GM23338 (cell line): ENCODE data around the gene DOCK4. TPM values are rescaled to one million over a fixed set of nuclear protein-coding genes. Genes with fewer than 3 reads are reported as not detected.

Experiments
- ATAC-seq: fragments of 200-7000 bp; cut with Tn5 transposase; 3 replicates; pipeline ENCODE4 v1.9.1; 2020
- DNase-seq: peaks from one replicate; pipeline ENCODE4 v3.0.0-alpha.2; 2015; ENCODE audit warnings: low spot score
- H2AFZ ChIP-seq: fragments of 200-600 bp; sonication (generic); 2 replicates; pipeline ENCODE4 v1.8.0; 2016; ENCODE audit warnings: antibody characterized with exemption, mild to moderate bottlenecking, moderate library complexity
- H3F3A ChIP-seq: fragments of 200-600 bp; sonication (generic); replicated peaks from 2 replicates; pipeline ENCODE4 v1.8.0; 2017; ENCODE audit warnings: antibody characterized with exemption, mixed run types, low read depth
- H3K27ac ChIP-seq: fragments of 200-600 bp; sonication (generic); 2 replicates; pipeline ENCODE4 v1.6.1; 2016; ENCODE audit warnings: low read depth
- H3K27me3 ChIP-seq: fragments of 200-600 bp; sonication (generic); 2 replicates; pipeline ENCODE4 v1.8.0; 2016; ENCODE audit warnings: mild to moderate bottlenecking, mixed run types, moderate library complexity; ENCODE audit not compliant: insufficient read depth
- H3K36me3 ChIP-seq: fragments of 200-600 bp; sonication (generic); 2 replicates; pipeline ENCODE4 v1.8.0; 2016; ENCODE audit warnings: mild to moderate bottlenecking; ENCODE audit not compliant: insufficient read depth
- H3K4me1 ChIP-seq: fragments of 200-600 bp; sonication (generic); 2 replicates; pipeline ENCODE4 v1.8.0; 2016; ENCODE audit warnings: mild to moderate bottlenecking, moderate library complexity; ENCODE audit not compliant: insufficient read depth
- H3K4me2 ChIP-seq: fragments of 200-600 bp; sonication (generic); 2 replicates; pipeline ENCODE4 v1.7.1; 2017; ENCODE audit warnings: mixed run types
- H3K4me3 ChIP-seq: fragments of 200-600 bp; sonication (generic); 2 replicates; pipeline ENCODE4 v1.6.1; 2016; ENCODE audit warnings: mixed run types
- H3K79me2 ChIP-seq: fragments of 200-600 bp; sonication (generic); replicated peaks from 2 replicates; pipeline ENCODE4 v1.8.0; 2017; ENCODE audit warnings: mild to moderate bottlenecking; ENCODE audit not compliant: insufficient read depth
- H3K9me2 ChIP-seq: fragments of 200-600 bp; sonication (generic); 2 replicates; pipeline ENCODE4 v1.8.0; 2017; ENCODE audit not compliant: insufficient read depth
- H4K20me1 ChIP-seq: fragments of 200-600 bp; sonication (generic); replicated peaks from 2 replicates; pipeline ENCODE4 v1.8.0; 2017; ENCODE audit warnings: mild to moderate bottlenecking; ENCODE audit not compliant: insufficient read depth
- H3K27ac Mint-ChIP-seq: 2 replicates; pipeline ENCODE4 v1.8.0; 2020; ENCODE audit warnings: inconsistent platforms, mild to moderate bottlenecking, moderate library complexity, mixed read lengths
- H3K27me3 Mint-ChIP-seq: 3 replicates; pipeline ENCODE4 v1.8.0; 2022; ENCODE audit warnings: low read depth, mild to moderate bottlenecking, moderate library complexity, mixed read lengths, inconsistent platforms; ENCODE audit not compliant: insufficient read depth, poor library complexity
- H3K36me3 Mint-ChIP-seq: 3 replicates; pipeline ENCODE4 v1.8.0; 2021; ENCODE audit warnings: low read depth, mild to moderate bottlenecking, inconsistent platforms, moderate library complexity, mixed read lengths
- H3K4me1 Mint-ChIP-seq: 3 replicates; pipeline ENCODE4 v1.8.0; 2020; ENCODE audit warnings: mild to moderate bottlenecking, inconsistent platforms, mixed read lengths
- H3K4me3 Mint-ChIP-seq: 3 replicates; pipeline ENCODE4 v1.8.0; 2021; ENCODE audit warnings: moderate library complexity, mild to moderate bottlenecking, inconsistent platforms, mixed read lengths
- H3K9me3 Mint-ChIP-seq: 3 replicates; pipeline ENCODE4 v1.8.0; 2020; ENCODE audit warnings: moderate library complexity, mild to moderate bottlenecking, inconsistent platforms, mixed read lengths
- CREB1 ChIP-seq: fragments of 250-450 bp; sonication (Bioruptor Pico); IDR thresholded peaks from 2 replicates; pipeline ENCODE4 v1.5.0; 2020; ENCODE audit warnings: low read depth, mild to moderate bottlenecking, moderate library complexity
- ETS1 ChIP-seq: IDR thresholded peaks from 2 replicates; pipeline ENCODE4 v1.6.1; 2016; ENCODE audit warnings: antibody characterized with exemption
- EZH2 ChIP-seq: fragments of 200-600 bp; sonication (generic); IDR thresholded peaks from one replicate; pipeline ENCODE4 v1.8.0; 2017; ENCODE audit warnings: antibody characterized with exemption, mild to moderate bottlenecking, low read depth; ENCODE audit not compliant: unreplicated experiment
- EZH2phosphoT487 ChIP-seq: fragments of 200-600 bp; sonication (generic); IDR thresholded peaks from one replicate; pipeline ENCODE4 v1.8.1; 2018; ENCODE audit warnings: antibody characterized with exemption; ENCODE audit not compliant: unreplicated experiment
- JUNB ChIP-seq: IDR thresholded peaks from one replicate; pipeline ENCODE4 v1.6.1; 2016; ENCODE audit warnings: antibody characterized with exemption; ENCODE audit not compliant: unreplicated experiment
- NANOG ChIP-seq: IDR thresholded peaks from 2 replicates; pipeline ENCODE4 v1.6.1; 2016; ENCODE audit warnings: antibody characterized with exemption, borderline replicate concordance
- POLR2AphosphoS5 ChIP-seq: IDR thresholded peaks from 2 replicates; pipeline ENCODE4 v1.6.1; 2016; ENCODE audit warnings: antibody characterized with exemption, low read depth
- STAT1 ChIP-seq: IDR thresholded peaks from one replicate; pipeline ENCODE4 v1.6.1; 2016; ENCODE audit warnings: antibody characterized with exemption; ENCODE audit not compliant: unreplicated experiment
- ZNF331 ChIP-seq: fragments of 250-450 bp; sonication (Bioruptor Pico); IDR thresholded peaks from 2 replicates; pipeline ENCODE4 v1.5.0; 2020; ENCODE audit warnings: low read depth, mild to moderate bottlenecking, moderate library complexity
- ZNF462 ChIP-seq: fragments of 250-450 bp; sonication (Bioruptor Pico); IDR thresholded peaks from 2 replicates; pipeline ENCODE4 v1.5.0; 2020; ENCODE audit warnings: mild to moderate bottlenecking, moderate library complexity
- polyA plus RNA-seq: library from polyadenylated mRNA; unstranded; fragments of >200 nt; fragmentation: Nextera tagmentation; extraction: Ambion mirVana; gene quantifications from 2 replicates; pipeline ENCODE4 v1.2.1, GENCODE V29; 2016
- total RNA-seq: library from RNA; depleted of rRNA; stranded (reverse); fragments of >200 nt; shearing (Covaris generic); gene quantifications from 2 replicates; pipeline ENCODE4 v1.2.3, GENCODE V29; 2014

Gene DOCK4
- total and polyA plus RNA-seq, 2 experiments from 2014 or later = 6.3 to 33.8 TPM

DNA sequence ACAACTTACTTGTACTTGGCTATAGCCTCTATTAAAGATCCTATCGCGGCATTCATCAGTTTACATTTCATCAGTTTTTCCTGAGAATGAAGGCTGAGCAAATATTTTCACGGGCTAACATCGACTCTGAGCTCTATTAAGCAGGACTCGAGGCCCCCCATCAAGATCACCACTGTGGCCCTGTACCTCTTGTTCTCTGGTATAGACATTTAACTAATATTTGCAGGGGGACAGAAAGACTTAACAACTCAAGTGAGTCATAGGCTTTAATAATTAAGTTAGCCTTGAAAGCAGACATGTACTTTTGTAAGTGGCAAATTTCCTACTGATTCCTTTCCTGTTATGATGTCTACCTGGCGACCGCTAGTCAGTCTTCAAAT lies 45.4 kb downstream of the DOCK4 start (continued):
- TF ChIP-seq ETS1 (no peak), STAT1 (no peak), POLR2AphosphoS5 (no peak), JUNB (no peak), ZNF462 (CRISPR knock-in tag) (no peak), CREB1 (CRISPR knock-in tag) (no peak)

GRCh38 chr7:112160130-112160770 lies 45.9 kb downstream of the DOCK4 start:
- H3K27me3 ChIP-seq = no peaks in the 10 kb centered on the region
- Mint-ChIP-seq H3K27me3 (peaks cover 8% of the 10 kb centered on the region), H3K27ac (peak overlapping the region; percentile 83), H3K9me3 (no peaks in the 10 kb centered on the region), H3K36me3 (no peaks in the 10 kb centered on the region), H3K4me1 (peaks cover 64% of the 10 kb centered on the region), H3K4me3 (no peak overlapping the region; the same call in 2 of the 3 replicates)
- no peaks in the 10 kb centered on the region for H3K36me3 ChIP-seq
- H3K4me1 ChIP-seq = peaks cover 40% of the 10 kb centered on the region
- H3K27ac ChIP-seq = peak overlapping the region; percentile 79; the same call in 1 of the 2 replicates
- H3K4me3 ChIP-seq = no peak overlapping the region
- H3K4me2 ChIP-seq = peak overlapping the region; percentile 30; the same call in 1 of the 2 replicates
- peaks cover 65% of the 10 kb centered on the region for H3K79me2 ChIP-seq
- H3K9me2 ChIP-seq = no peaks in the 10 kb centered on the region
- no peaks in the 10 kb centered on the region for H4K20me1 ChIP-seq
- ATAC-seq (peak; percentile 8; the same call in 1 of the 3 replicates), DNase-seq (no peak)
- H2AFZ ChIP-seq = no peak overlapping the region
- H3F3A ChIP-seq = no peaks in the 10 kb centered on the region
- TF ChIP-seq EZH2phosphoT487 (no peak), ZNF331 (no peak), NANOG (no peak), EZH2 (no peak), POLR2AphosphoS5 (no peak), CREB1 (CRISPR knock-in tag) (no peak)
